Smooth muscle cell of the brain vasculature (primary cell): ENCODE measurements around the gene ZC3H7B.
"Not testable (repeated sequence)": the region's sequence is repeated elsewhere in the genome, so short reads cannot be mapped to it uniquely, and the experiment has no call there.

ENCODE experiments used
- DNase-seq: peaks from one replicate; pipeline ENCODE4 v3.0.0-alpha.2; 2012; ENCODE audit warnings: low read depth, low spot score

The ZC3H7B gene, protein sequence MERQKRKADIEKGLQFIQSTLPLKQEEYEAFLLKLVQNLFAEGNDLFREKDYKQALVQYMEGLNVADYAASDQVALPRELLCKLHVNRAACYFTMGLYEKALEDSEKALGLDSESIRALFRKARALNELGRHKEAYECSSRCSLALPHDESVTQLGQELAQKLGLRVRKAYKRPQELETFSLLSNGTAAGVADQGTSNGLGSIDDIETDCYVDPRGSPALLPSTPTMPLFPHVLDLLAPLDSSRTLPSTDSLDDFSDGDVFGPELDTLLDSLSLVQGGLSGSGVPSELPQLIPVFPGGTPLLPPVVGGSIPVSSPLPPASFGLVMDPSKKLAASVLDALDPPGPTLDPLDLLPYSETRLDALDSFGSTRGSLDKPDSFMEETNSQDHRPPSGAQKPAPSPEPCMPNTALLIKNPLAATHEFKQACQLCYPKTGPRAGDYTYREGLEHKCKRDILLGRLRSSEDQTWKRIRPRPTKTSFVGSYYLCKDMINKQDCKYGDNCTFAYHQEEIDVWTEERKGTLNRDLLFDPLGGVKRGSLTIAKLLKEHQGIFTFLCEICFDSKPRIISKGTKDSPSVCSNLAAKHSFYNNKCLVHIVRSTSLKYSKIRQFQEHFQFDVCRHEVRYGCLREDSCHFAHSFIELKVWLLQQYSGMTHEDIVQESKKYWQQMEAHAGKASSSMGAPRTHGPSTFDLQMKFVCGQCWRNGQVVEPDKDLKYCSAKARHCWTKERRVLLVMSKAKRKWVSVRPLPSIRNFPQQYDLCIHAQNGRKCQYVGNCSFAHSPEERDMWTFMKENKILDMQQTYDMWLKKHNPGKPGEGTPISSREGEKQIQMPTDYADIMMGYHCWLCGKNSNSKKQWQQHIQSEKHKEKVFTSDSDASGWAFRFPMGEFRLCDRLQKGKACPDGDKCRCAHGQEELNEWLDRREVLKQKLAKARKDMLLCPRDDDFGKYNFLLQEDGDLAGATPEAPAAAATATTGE

DNA sequence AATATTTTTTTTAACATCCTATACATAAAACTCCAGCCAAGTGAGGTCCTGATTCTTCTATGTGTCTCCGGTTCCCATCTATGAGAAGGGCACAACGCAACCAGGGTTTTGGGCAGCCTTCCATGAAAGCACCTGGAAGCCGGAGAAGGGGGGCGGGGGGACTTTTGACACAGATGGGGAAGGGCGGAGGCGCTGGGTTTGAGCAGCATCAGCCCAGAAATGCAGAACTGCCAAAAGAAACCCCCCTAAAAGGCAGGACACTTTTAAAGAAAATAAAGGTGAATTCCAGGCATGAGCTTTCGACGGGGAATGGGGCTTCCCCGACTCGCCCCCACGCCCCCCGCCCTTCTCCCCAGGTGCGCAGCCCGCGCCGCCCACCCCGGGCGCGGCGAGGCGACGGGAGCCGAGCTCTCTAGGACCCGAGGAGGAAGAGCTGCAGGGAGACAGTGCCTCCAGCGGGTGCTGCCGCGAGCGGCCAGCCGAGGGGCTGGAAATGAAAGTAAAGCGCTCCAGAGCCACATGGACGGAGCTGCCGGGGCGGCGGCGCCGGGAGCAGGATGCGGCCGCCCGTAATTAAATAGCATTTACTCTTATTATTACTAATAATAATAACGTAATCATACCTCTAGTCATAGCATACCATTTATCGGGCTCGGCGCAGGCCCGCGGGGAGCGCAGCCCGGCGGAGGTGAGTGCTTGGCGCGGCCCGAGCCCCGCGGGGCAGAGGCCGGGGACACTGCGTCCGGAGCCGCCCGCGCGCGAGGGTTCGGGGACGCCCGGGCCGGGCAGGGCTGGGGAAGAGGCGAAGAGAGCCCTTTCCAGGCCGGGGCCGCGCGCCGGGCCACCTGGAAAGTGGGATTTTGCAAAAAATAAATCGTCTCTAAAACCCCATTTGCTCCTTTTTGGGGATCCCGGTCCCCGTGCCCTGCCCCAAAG is at the start of gene ZC3H7B:
Gene ZC3H7B, plus strand, starts transcription at position 441 of the 936 bp plus-strand sequence. CDS start 19,136 bp downstream, outside the sequence.
- DNase-seq: no peak

DNA sequence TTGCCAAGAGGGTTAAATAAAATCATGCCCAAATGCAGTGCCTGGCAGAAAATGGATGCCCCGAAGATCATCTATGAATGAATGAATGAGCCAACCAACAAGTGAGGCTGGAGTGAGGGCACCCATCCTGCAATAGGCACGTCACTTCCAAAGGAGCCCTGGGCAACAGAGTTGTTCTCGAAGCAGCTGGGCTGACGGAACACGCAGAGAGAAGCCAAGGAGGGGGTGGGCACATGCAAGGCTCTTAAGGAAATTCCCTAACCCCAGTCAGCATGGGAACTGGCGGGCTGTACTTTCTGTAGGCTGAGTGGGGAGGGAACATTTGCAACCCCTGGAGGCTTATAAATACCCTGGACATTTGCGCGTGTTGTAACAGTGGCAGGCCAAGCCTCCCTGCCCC is 49.0 kb upstream of the ZC3H7B start:
- no peak for DNase-seq

DNA sequence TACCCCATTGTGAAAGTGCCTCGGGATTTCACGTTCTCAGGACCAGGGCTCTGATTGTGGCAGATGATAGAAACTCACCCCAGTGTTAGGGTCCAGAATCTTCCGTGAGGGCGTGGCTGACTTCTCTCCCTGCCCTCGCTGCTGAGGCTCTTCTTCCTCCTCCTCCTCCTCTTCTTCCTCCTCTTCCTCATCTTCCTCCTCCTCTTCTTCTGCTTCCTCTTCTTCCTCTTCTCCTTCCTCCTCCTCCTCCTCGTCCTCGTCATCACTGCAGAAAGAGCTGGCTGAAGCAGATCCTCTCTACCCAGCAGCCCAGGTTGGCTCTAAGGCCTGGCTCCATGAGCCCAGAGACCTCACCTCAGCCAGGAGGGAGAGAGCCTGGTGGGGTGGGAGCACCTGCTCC is 47.1 kb upstream of the ZC3H7B start:
- DNase-seq: no peak

DNA sequence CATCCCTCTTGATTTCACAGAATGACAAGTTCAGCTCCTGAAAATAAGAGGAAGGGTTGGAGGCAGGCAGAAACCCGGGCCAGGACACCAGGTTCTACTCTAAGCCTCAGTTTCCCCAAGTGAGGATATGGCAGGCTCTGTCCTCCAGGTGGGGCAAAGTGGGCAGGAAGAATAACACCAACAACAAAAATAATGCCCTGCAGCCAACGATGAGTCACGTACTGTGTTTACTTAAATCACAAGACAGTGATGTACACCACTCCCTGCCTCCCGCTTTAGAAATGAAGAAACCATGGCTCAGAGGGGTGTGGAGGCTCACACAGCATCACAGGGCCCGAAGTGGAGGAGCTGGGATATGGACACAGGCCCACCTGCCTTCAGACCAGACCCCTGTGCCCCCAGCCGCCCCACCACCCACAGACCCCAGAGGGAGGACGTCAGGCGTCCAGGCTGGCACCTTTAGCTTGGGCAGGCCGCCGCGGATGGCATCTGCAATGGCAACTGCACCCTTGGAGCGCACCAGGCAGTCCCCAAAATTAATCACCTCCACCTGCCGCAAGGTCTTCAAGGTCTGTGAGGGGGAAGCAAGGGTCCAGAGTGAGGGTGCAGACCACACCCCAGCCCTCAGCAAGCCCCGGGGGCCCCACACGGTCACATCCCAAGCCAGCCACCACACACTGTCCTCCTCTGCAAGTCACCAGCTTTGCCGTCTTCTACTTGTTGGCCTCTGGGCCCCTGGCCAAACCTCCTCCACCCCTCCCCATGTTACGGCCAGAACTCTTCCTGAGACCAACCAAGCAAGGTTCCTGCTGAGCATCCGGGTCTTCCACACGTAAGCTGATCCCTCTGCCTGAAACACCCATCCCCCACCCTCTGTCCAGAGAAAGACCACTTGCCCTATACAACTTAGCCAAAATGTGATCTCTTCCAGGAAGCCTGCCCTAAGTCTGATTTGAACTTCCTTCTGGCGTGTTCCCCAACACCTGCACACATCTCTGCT is 44.8 kb upstream of the ZC3H7B start:
- DNase-seq: peak; percentile 78

DNA sequence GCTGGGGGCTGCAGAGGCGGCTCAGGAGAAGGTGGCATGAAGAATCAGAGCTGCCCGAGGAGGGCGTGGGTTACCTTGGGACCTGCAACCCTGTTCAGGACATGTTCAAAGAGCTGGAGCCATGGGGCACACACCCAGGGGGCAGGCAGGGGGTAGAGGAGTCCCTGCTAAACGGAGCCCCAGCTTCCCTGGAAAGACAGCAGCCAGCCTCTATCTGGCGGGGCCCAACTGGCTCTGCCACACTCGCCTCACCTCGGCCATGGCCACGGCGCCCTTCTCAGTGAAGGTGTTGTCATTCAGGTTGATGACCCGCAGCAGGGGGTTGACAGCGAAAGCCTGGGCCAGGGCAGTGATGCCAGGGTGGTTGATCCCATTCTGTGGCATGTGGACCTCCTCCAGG is 43.6 kb upstream of the ZC3H7B start:
- no peak for DNase-seq

DNA sequence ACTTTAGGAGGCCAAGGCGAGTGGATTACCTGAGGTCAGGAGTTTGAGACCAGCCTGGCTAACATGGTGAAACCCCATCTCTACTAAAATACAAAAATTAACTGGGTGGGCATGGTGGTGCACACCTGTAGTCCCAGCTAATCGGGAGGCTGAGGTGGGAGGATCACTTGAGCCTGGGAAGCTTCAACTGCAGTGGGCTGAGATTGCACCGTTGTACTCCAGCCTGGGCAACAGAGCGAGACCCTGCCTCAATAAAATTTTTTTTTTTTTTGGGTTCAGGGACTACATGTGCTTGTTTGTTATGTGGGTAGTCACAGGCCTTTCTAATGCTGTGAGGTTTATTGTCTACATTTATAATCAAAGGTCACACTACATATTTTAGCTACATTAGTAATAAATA is 41.6 kb upstream of the ZC3H7B start:
- DNase-seq: not testable (repeated sequence)

DNA sequence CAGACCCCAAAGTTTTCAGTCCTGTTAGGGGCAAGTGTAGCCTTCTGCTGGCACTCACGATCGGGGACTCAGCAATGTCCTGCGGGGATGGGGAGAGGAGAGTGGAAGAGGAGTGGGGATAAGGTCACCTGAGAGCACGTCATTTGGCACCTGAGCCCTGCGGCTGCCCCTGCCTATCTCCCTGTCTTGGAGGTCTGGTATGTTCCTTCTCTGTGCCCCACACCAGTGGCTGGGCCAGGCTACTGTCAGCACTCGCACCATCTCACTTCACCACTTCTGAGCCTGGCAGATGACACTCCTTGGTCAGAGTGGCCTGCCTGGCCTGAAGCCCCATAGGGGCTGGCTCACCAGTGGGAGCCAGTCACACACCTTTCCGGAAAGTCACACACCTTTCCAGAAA is 40.5 kb upstream of the ZC3H7B start:
- DNase-seq: no peak

DNA sequence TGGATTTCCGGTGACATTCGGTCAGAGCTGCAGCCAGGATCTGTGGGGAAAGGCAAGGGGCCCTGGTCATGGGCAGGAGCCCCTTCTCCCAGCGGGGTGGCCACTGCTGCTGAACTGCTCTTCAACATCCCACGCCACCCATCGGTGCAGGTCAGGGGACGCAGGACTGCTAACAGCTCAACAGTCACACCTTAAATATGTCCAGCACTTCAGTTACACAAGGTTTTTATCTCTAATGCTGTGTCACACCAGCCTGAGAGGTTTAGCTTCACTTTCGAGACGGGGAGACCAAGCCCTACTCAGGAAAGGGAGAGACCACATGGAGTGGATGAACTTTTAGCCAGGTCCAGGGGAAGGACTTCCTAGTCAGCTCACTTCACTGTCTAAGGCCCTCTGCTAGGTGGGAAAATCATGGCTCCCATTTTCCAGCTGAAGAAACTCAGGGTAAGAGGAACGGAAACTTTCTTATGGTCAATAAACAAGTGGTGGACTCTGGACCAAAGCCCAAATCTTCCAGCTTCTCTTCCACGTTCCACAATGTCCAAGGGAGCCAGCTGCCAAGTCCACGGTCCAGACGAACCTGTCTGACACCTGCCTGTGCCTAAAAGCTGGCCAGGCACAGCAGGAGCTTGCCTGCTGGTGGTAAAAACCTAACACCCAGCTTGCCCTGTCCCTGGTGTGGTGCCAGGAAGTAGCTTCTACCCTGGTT is 39.6 kb upstream of the ZC3H7B start:
- DNase-seq: no peak

DNA sequence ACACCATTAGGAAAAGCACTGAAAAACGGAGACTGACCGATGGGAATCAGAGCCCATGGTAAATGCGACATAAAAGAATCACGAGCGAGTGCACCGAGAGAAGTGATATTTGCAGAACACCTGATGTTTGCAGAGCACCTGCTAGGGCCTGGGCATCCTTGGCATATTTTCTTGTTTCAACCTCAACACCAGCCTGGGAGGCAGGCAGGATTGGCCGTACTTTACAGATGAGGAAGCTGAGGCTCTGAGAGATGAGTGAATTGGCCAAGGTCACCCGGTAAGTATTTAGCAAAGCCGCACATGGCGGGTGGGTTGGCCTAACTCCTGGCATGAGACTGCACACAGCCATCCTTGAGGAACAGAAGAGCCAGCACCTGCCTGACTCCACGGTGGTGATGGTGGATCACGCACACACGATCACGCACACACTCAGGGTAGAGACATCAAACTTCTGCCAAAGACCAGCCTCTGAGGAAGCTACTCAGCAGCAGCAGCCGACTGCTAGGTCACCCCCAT is 39.0 kb upstream of the ZC3H7B start:
- no peak for DNase-seq

DNA sequence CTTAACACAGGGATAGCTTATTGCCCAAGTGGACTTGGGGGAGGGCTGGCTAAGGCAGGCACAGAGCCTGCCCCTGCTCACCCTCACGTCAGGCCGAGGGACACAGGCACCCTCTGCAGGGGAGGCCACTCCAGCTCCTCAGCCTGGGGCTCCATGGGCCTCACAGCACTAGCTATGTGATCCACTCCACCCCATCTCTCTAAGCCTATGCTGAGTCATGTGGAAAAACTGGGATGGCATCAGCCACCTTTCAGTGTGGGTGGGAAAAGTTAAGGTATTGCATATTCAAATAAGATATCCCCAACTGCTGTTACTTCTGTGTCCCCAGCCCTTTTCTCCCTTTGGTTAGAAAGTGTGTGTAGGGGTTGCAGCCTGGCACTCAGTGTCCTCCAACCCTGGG is 37.6 kb upstream of the ZC3H7B start:
- no peak for DNase-seq

DNA sequence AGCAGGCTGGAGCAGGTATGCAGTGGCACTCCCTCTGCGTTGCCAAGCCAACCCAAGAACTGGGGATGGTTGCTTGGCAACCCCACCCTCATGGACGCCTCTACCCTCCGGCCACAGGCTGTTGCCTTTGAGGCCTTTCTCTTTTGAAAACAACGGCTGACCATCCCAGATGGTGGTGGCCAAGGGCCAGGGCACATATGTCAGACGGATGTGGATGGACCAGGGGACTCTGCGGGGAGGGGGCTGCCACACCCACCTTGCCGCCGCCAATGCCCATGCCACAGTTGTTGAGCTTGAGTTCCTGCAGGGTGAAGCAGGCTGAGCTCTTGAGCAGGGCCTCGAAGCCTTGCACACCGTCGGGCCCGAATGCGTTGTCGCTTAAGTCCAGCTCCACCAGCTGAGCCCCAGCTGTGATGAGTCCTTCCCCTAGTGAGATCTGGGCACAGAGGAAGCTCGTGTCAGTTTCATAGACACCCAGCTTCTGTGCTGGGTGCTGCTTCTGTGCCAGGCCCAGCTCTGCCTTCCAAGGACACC is 36.9 kb upstream of the ZC3H7B start:
- no peak for DNase-seq

DNA sequence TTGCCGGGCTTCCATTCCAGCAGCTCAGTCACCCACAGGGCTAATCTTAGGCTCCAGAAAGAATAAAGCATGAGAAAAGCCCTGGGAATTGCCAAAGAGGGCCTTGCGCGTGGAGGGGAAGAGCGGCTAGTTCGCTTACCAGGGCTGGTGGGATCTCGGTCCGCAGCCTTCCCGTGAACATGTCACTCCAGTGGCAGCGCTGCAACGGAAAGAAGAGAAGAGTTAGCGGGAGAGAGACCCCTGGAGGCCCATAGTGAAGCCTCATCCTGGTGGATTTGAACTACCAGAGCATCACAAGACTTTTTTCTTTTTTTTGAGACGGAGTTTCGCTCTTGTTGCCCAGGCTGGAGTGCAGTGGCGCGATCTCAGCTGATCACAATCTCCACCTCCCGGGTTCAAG is 33.4 kb upstream of the ZC3H7B start:
- no peak for DNase-seq

DNA sequence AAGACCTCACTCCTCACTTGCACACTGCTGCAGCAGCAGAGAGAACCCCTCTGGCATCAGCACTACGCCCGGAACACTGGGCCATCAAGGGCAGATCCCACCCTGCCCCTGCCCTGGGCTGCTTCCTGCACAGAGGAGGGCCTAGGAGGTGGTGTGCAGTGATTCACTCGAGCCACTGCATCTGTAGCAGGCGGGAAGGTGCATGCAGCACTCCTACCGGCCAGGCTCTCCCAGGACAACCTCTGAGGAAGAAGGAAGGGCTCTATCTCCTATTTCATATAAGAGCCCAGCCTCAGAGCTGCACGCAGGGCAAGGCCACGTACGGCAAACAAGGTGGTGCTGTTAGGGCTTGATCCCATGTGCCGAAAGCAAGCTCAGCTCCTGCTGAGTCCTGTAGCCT is 29.5 kb upstream of the ZC3H7B start:
- no peak for DNase-seq

DNA sequence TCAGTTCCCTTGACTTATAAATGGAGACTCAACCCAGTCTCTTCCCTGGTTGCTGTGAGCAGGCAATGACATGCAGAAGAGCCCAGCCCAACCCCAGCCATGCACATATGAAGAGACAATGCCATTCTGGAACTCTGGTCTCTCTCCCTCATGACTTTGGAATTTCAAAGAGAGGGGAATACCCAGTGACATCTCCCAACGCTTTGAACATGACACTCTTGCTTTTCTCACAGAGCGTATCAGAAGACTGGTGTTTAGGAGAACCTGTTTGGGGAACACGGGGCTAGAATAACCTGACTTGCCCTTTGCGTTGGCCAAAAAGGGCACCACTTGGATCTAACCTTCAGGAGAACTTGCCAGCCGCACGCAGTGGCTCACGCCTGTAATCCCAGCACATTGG is 28.2 kb upstream of the ZC3H7B start:
- DNase-seq: no peak

DNA sequence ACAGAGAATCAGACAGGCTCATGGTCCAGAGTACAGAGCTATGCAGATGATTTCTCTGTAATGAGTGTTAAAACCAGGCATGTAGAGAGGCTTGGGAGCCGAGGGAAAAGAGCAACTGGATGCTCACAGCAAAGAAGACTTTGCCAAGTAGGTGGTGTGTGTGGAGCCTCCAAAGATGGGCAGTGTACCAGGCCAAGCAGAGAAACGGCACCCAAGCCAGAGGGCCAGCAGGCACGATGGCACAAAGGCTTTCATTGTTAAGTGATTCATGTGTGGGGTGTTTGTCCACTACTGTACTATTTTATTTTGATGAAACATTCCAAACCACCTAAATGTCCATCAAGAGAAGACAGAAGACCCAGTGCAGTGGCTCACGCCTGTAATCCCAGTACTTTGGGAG is 26.5 kb upstream of the ZC3H7B start:
- DNase-seq: no peak

DNA sequence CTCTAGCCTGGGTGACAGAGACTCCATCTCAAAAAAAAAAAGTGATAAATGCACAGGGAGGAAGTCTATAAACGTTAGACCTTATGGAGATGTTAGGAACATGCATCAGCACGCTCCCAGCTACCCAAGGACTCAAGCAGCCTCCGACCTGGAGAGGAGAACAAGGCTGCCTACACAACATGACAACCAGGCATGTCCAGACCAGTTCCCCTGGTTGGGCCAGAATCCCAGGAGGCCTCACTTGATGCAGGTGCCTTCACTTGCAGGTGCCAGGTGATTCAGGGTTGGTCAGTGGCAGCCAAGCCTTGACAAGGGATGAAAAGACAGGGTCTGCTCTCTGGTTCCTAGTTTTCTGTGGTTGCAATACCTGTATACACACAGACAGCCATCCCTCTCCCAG is 21.3 kb upstream of the ZC3H7B start:
- DNase-seq: no peak

DNA sequence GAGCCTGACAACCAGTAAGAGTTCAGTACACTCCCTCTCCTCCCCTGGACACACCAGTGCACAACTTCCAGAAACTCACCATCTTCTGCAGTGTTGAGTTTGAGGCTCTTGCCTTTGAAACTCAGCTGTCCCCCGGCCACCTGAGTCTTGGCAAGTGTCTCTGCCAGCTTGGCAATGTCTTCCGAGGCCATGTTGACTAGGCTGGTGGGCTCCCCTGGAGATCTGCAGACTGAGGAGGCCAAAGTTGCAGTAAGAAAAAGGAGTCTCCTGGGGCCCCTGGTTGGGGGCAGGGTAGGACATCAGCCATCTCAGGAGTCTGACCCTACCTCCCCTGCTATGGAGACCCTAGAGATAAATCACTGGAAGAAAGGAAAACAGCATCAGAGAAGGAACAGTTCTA is 20.5 kb upstream of the ZC3H7B start:
- DNase-seq: no peak

DNA sequence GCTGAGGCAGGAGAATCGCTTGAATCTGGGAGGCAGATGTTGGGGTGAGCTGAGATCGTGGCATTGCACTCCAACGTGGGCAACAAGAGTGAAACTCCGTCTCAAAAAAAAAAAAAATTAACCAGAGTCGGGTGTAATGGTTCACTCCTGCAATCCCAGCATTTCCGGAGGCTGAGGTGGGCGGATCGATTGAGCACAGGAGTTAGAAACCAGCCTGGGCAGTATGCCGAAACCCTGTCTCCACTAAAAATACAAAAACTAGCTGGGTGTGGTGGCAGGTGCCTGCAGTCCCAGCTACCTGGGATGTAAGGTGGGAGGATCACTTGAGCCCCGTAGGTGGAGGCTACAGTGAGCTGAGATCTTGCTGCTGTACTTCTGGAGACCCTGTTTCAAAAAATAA is 16.9 kb upstream of the ZC3H7B start:
- DNase-seq: no peak

DNA sequence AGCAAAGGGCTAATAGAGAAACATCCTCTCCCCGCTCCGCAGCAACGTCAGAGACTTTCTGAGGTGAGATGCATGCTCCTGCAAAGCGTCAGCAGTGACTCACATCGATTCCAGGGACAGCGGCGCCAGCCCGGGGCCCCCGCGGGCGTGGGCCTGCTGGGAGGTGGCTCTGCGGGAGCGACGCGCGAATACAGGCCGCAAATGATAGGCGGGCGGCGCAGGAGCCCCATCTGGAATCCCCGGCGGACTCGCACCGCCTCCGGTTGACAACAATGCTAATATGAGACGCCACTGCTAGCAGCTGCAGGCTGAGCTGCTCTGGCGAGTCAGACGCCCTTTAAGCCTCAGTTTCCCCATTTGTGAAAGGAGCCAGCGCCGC is 15.9 kb upstream of the ZC3H7B start:
- no peak for DNase-seq
